GM19023 (cell line): ENCODE results near the gene SVEP1.
"Not testable (repeated sequence)": the region's sequence is repeated elsewhere in the genome, so short reads cannot be mapped to it uniquely, and the experiment has no call there.

Source experiments
- ATAC-seq: cut with Tn5 transposase; IDR thresholded peaks from one replicate; pipeline ENCODE4 v1.9.1; 2021; ENCODE audit warnings: mild to moderate bottlenecking, moderate library complexity; ENCODE audit not compliant: unreplicated experiment

Gene SVEP1

GRCh38 chr9:110579034-110579861, at the start of gene SVEP1:
SVEP1 (minus strand) TSS chr9:110579741; CDS start chr9:110579543, 198 bp downstream.
- no peak for ATAC-seq

GRCh38 chr9:110626101-110626829, 46.7 kb upstream of the SVEP1 start:
- ATAC-seq = peak; percentile 95

GRCh38 chr9:110623462-110624025, 44.0 kb upstream of the SVEP1 start:
- no peak for ATAC-seq

- no peak for ATAC-seq
Observed at GRCh38 chr9:110622368-110622767, 42.8 kb upstream of the SVEP1 start.

- no peak for ATAC-seq
Observed at GRCh38 chr9:110620726-110621125, 41.2 kb upstream of the SVEP1 start.

GRCh38 chr9:110619831-110620230, 40.3 kb upstream of the SVEP1 start:
- no peak for ATAC-seq

- ATAC-seq = no peak
Observed at GRCh38 chr9:110615498-110615897, 36.0 kb upstream of the SVEP1 start.

GRCh38 chr9:110614576-110614975, 35.0 kb upstream of the SVEP1 start:
- not testable (repeated sequence) for ATAC-seq

- no peak for ATAC-seq
Observed at GRCh38 chr9:110606179-110606790, 26.7 kb upstream of the SVEP1 start.

GRCh38 chr9:110605565-110605964, 26.0 kb upstream of the SVEP1 start:
- no peak for ATAC-seq

GRCh38 chr9:110604171-110604601, 24.6 kb upstream of the SVEP1 start:
- no peak for ATAC-seq

GRCh38 chr9:110602281-110602680, 22.7 kb upstream of the SVEP1 start:
- ATAC-seq = no peak

- ATAC-seq = no peak
Observed at GRCh38 chr9:110601098-110601497, 21.6 kb upstream of the SVEP1 start.

GRCh38 chr9:110599468-110599867, 19.9 kb upstream of the SVEP1 start:
- no peak for ATAC-seq

GRCh38 chr9:110592044-110592830, 12.7 kb upstream of the SVEP1 start:
- ATAC-seq = no peak

GRCh38 chr9:110591526-110591925, 12.0 kb upstream of the SVEP1 start:
- ATAC-seq = no peak

GRCh38 chr9:110590816-110591215, 11.3 kb upstream of the SVEP1 start:
- no peak for ATAC-seq

- ATAC-seq = no peak
Observed at GRCh38 chr9:110588296-110588695, 8.8 kb upstream of the SVEP1 start.

GRCh38 chr9:110583237-110583636, 3.7 kb upstream of the SVEP1 start:
- no peak for ATAC-seq

GRCh38 chr9:110582156-110582555, 2.6 kb upstream of the SVEP1 start:
- no peak for ATAC-seq

- ATAC-seq = no peak
Observed at GRCh38 chr9:110580850-110581249, 1.3 kb upstream of the SVEP1 start.
